Forelimb muscle (tissue), 1 donor: ENCODE results near the gene PBX1. TPM values are rescaled to one million over a fixed set of nuclear protein-coding genes. Genes with fewer than 3 reads are reported as not detected.
"Not testable (repeated sequence)": the region's sequence is repeated elsewhere in the genome, so short reads cannot be mapped to it uniquely, and the experiment has no call there.

Experiments used
- DNase-seq: peaks from one replicate; pipeline ENCODE4 v3.0.0-alpha.2; 2013; ENCODE audit warnings: low read depth
- polyA plus RNA-seq: library from polyadenylated mRNA; unstranded; fragments of 120-200 nt; gene quantifications from one replicate; pipeline ENCODE4 v1.2.1, GENCODE V29; 2013; ENCODE audit not compliant: insufficient read length

The PBX1 gene
- polyA plus RNA-seq, result 57.3 TPM

- DNase-seq, result peak; percentile 92
These were observed at the start of gene PBX1 for GRCh38 chr1:164558461-164559341. Gene PBX1, plus strand, starts transcription at chr1:164559184.

GRCh38 chr1:164510435-164510834 lies 48.5 kb upstream of the PBX1 start:
- no peak for DNase-seq

DNA sequence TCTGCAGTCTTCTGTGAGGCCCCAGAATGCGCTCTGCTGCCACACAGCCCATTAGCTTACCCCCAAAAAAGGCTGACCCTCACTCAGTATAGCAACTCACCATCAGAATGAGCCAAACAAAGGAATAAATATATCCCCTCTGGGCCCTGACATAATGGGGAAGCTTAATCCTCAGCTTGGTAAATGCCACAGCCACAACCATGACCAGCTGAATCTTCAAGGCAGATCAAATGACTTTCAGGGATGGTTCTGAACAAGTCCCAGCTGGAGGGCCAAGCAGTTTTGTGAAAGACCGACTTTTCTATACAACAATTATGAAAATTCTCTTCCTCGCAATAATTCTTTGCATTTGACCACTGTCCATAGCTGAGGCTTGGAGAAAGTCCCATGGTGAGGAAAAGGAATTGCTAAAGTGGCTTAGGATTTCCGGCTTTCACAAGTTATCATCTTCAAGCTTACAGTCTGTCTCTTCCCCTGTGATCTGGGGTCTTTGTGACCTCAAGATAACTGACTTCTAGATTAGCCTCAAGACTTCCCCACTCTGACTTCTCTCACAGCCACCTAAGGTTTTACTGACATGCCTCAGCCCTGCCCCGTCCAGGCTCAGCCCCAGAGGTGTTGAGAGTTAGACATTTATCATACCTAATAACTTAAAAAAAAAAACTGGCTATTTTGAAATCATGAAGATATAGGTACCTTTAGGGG lies 47.8 kb upstream of the PBX1 start:
- no peak for DNase-seq

DNA sequence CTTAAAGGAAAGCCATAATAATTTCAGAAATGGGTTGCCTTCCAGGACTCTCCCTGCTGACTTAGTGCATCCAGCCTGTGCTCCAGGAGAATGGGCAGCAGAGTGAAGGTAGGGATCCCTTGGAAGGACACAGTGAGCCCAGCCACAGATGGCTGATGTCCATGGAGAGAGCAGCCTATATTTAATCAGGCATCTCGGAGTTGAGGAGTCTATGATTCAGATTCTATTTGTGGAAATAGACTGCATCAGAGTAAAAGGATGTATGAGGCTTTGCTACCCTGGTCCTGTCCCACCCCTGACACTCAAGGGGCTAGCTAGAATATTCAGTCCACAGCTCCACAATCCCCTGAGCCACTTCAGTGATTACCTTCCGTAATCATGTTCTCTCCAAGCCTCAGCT lies 43.8 kb upstream of the PBX1 start:
- DNase-seq, result no peak

GRCh38 chr1:164515711-164516331 lies 43.2 kb upstream of the PBX1 start:
- no peak for DNase-seq

- no peak for DNase-seq
These were observed 42.4 kb upstream of the PBX1 start for GRCh38 chr1:164516591-164516990.

GRCh38 chr1:164518692-164519332 lies 40.2 kb upstream of the PBX1 start:
- no peak for DNase-seq

- DNase-seq, result no peak
These were observed 39.6 kb upstream of the PBX1 start for GRCh38 chr1:164519426-164519825.

DNA sequence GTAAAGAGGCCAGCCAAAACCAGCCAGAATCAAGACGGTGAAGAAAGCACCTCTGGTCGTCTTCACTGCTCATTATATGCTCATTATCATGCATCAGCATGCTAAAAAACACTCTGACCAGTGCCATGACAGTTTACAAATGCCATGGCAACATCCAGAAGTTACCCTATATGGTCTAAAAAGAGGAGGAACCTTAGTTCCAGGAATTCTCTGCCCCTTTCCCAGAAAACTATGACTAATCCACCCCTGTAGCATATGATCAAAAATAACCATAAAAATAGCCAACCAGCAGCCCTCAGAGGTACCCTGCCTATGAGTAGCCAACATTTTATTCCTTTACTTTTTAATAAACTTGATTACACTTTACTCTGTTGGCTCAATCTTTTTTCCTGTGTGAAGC lies 34.2 kb upstream of the PBX1 start:
- no peak for DNase-seq

- no peak for DNase-seq
These were observed 23.9 kb upstream of the PBX1 start for GRCh38 chr1:164534863-164535610.

GRCh38 chr1:164552463-164552988 lies 6.5 kb upstream of the PBX1 start:
- DNase-seq, result not testable (repeated sequence)

- DNase-seq, result no peak
These were observed 1.7 kb upstream of the PBX1 start for GRCh38 chr1:164557270-164557669.

GRCh38 chr1:164559342-164560051 lies 513 bp downstream of the PBX1 start:
- DNase-seq, result no peak

DNA sequence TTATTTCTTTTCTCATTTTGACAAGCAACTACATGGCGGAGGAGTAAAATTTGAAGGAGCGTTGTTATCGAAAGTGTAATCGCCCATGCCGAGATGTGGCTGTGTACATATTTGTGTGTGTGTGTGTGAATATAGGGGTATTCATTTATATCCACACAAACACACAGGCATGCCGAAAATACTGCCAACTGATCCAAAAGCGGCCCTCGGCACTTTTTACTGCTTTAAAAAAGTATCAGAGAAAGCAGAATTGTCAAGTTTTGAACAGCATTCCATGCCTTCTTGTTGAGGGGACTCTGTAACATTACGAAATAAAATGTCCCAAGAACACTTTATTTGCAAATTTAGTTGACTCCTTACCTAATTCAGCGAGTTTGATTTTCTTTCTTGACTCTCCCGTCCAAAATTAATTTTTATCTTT lies 1.1 kb downstream of the PBX1 start:
- DNase-seq, result no peak

DNA sequence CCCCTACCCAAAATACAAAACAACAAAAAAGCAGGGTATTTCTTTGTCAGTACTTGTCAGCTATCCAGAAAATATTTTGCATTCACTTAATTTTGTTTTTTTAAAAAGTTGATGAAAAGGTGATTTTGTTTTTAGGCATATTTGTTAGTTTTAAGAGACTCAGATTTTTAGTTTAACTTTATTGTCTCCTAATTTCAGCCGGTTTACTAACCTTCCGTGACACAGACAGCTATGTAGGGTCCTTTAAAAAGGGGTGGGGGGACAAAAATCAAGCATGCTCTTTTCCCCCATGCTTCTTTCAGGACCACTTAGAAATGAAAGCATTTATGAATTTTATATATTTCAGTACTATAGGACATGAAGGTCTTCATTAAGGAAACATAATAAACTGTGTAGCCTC lies 1.6 kb downstream of the PBX1 start:
- no peak for DNase-seq

- no peak for DNase-seq
These were observed 2.0 kb downstream of the PBX1 start for GRCh38 chr1:164561007-164561406.

DNA sequence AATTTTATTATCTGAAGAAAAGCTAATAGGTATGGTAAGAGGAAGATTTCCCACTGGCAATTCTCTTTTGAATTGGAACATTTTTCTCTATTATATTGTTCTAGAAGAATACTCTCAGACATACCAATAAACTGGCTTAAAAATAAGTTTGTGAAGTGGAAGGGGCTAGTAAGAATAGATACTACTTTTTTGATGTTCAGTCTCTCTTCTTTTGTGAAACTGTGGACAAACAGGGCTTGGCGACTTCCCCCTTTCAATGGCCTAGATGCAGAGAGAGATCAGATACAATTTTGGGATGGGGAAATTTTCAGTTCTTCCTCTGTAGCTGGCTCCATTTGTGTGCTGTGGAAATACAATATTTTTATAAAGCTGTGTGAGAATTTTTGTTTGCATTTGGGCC lies 2.5 kb downstream of the PBX1 start:
- DNase-seq, result no peak

- DNase-seq, result no peak
These were observed 3.1 kb downstream of the PBX1 start for GRCh38 chr1:164562061-164562460.

- no peak for DNase-seq
These were observed 3.5 kb downstream of the PBX1 start for GRCh38 chr1:164562511-164562910.

DNA sequence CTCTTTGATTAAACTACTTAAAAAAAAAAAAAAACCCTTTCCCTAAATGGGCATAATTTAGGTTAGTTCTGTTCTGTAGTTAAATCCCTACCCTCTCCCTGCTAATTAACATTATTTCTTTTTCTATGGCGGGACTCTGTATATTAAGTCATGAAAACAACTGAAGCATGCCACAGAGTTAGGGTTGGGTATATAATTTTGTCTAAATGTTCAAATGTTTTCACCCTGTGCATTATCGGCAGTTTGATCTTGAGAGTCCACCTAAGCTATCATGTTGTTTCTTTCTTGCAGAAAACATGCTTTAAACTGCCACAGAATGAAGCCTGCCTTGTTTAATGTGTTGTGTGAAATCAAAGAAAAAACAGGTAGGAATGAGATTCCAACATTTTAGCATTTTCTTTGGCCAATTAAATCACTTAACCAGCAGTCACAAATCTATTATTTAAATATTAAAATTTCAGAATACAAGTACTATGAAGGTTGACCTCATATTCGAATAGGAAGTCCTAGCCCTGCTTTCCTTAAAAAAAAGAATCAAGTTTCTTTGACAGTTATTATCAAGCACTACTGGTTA lies 4.0 kb downstream of the PBX1 start:
- no peak for DNase-seq
